ENCODE data around the gene A4GALT.

The A4GALT gene

DNA sequence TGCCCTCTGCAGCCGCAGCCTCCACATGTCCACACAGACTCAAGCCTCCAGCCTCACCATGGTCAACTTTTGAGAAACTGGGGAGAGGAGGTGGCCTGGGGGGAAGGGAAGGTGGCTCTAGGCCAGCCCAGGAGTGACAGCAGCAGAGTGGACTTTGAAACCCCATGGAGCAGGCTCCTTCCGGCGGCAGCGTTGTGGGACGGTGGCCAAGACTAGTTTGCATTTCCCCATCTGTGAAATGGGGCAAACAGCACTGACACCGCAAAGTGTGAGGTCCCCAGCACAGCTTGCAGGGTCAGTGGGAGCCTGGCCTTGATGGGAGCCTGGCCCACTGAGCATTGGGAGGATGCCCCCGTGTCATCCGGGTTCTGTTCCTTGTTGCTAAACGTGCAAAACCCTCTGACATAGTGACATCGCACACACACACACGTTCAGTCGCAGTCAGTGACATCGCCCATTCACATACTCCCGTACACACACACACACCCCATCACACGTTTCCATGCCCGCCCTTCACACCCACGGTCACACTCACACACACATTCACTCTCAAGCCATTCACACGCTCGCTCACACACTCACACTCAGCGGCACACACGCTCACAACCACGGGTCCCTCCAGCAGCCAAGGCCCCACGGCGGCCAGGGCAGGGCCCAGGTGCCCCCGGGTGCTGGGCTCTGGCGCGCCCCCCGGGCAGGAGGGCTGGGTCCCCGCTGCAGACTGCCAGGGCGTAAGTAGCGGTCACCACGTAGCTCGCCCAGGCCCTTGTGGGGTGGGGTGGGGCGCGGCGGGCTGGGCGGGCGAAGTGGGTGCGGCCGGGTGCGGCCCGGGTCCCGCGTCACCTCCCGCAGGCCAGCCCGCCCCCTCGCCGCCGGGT lies 72.1 kb downstream of the A4GALT start:
- peak; percentile 22 for DNase-seq (ENCODE audit: low spot score)

DNA sequence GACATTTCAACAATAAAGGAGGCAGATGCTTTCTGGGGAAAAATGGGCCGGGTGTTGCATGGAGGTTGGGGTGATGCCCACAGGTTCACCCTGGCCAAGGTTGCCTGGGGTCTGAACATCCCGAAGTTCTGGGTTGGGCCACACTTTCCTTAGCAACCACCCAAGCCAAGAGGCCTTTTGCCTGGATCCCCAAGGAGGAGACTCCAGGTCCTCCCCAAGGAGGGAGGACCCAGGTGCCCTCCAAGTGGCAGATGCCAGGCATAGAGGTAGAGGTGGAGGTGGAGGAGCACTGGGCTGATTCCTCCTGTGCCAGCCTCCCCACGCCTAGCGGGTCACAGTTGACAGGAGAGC lies 72.7 kb downstream of the A4GALT start:
- DNase-seq (ENCODE audit: low spot score), result no peak

DNA sequence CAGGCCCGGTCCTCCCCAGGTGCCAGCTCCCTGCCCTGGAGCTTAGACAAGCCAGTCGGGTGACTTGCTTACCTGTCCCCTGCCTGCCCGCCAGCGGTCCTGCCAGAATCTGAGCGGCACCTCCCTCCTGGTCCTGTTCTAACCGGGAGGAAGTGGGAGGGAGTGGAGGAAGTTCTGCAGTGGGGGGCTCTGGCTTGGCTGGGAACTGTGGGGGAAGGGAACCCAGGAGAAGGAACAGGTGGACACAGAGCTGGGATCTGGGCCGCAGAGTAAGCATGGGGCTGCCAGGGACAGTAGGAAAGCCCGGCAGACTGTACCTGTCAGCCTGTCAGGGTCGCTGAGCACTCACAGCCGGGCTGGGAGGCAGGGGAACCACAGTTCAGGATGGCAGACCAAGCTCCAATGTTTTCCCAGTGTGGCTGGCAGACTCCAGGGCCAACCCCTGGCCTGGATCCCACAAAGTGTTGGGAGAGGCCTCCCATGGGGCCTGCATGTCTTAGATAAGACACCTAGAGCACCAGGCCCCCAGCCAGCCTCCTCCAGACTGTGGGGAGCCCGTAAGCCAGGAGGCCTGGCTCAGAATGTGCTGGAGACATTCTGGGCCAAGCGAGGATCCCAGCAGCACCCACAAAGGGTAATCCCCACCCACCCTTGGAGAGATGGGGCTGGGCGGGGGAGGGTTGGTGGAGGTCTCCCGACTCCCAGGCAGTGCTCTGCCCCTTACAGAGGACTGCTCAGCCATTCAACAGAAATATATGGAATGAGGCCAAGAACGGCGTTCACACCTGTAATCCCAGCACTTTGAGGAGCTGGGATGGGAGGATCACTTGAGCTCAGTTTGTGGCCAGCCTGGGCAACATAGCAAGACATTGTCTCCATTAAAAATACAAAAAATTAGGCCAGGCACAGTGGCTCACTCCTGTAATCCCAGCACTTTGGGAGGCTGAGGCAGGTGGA lies 73.8 kb downstream of the A4GALT start:
- no peak for DNase-seq (ENCODE audit: low spot score)

DNA sequence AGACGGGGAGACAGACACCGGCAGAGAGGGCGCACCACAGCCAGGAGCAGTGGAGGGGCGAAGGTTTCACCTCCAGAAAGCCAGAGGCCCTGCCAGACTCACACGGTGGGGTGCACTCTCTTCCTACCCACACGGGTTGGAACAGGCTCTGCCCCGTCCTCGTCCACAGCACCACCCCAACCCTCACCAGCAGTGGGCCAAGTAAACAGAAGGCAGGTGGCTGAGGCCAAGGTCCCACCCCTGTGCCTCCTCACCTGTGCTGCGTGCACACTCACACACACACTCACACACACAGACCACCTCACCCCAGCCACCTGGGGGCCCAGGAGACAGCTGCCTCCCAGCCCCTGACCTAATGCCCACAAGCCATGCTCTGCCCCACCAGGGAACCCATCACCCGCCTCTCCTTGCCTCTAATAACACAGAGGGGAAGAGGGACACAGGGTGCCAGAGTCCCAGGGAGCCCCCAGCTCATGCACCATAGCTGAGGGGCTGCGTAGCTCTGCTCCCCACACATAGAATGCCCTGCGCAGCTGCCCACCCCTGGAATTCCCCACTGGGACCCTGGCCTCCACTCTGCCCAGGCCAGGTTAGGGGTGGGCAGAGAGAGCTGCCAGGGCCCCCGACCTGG lies 74.6 kb downstream of the A4GALT start:
- no peak for DNase-seq (ENCODE audit: low spot score)

DNA sequence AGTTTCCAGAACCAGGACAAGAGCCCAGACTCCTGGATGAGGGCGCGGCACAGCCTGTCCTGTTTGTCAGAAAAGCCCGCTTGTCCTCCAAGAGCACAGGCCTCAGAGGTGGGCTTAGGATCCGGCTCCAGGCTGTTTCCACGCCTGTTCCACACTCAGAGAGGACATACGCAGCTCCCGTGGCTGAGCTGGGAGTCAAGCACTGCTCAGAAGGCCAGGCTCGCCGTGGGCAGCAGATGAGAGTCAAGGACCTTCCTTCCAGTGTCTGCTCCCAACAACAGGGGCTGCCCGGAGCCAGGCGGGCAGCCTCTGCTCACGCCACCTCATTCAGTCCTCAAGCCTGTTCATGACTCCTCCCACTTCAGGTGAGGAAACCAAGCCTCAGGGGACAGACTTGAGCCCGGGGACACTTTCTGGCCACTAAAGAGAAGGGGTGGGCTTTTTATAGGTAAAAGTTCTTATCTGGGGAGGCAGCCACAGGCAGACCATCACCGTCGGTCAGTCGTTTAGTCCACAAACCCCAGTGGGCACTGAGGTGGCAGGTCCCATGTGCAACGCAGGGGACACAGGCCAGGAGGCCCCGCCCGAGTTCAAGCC lies 75.2 kb downstream of the A4GALT start:
- no peak for DNase-seq (ENCODE audit: low spot score)

DNA sequence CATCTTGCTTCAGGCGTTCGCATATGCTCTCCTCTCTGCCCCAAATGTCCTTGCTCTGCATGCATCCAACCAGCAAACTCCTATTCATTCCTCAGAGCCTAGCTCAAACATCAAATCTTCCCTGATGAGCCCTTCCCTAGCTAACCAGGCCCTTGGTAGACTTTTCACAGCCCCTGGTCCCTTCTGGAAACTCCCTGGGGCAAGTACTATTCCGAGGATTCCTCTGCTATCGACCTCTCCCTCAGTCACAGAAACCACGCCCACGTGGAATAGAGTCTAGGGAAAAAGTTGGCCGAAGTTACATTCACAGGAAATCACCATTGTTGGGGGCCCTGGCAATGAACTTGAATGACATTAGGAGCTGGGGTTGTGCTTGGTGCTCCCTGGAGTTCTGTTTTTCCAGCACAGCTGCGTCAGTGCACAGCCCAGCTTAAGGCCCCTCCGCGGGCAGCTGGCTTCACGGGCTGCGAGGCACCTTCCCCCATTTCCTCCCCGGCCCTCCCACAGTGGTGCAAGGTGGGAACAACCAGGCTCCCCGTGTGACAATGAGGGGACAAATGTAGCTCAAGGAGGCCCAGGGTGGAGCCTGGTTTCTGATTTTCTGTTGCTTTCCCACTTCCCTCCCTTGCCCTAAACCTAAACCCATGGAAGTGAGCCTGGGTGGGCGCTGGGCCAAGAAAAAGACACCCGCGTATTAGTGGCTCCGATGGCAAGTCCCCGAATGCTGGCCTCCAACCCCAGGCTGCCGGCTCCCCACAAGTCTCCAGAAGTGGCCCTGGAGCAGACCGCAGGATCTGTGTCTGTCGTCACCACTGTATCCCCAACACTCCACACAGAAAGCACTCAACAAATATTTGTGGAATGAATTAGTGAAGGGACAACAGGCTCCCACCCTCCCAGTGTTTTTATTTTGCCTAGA lies 76.0 kb downstream of the A4GALT start:
- DNase-seq (ENCODE audit: low spot score), result no peak

DNA sequence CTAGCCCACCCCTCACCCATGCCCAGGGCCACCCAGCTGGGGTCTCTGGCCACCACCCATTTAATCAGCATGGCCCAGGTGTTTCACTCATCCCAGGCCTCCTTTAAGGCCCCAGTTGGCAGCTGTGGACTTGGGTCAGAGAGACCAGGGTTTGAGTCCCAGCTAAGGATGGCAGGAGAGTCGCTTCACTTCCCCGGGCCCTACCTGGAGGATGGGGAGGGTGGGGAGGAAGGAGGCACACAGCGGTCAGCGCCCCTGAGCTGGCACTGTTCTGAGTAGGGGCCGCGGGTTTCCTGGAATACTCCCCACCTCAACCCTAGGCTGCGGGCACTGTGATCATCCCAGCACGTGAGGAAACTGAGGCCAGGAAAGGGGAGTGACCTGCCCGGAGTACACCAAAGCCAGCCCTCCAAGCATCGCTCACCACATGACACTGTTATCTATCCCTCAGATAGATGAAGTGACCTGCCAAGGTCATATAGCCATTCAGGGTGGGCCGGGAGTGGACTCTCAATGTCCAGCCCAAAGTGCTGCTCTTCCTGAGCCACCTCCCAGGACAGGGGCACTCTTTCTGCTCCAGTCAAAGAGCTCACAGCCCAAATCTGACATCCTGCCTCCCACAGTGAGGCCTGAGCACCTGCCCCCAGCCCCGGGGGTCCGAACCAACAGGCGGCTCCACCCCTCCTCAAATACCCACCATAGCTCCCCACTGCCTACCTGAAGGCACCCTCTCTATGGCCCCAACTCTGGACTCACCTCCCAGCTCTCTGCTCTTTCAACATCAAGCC lies 76.8 kb downstream of the A4GALT start:
- DNase-seq (ENCODE audit: low spot score), result no peak

DNA sequence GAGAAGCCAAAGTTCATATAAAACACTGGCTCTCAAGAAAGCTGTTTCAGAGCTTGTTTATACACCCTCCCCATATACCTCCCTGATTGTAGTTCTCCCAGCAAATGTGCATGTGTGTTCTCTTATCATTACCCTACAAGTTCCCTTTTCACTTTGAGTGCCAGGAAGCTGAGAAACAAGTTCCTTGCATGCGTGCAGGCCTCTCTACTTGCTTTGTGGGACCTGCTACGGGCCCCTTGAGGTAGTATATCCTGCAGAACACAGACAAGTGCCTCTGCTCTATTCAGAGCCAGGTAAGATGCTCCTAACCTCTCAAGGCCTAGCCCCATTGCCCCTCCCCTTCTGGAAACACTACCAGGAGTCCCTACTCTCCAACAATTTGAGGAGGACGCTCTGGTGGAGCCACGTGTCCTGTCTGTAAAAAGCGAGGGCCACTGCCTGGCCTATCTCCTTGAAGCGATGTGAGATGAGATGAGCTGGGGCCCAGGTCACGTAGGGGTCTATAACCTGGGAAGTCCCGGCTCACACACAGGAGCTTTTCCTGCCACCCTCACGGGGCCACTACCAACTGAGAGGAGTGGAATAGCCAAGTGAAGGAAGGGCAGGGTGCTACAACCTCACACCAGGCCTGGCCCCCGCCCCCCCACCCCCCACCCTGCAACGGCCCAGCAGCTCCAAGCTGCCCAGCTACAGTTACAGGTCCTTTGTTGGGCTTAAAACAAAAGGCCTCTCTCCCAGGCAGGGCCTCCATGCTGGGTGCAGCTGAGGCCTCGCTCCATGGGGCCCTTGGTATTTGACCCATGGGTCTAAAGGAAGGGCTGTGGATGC lies 77.7 kb downstream of the A4GALT start:
- DNase-seq (ENCODE audit: low spot score), result no peak
